ENCODE data around the gene UNC5CL. TPM values are rescaled to one million over a fixed set of nuclear protein-coding genes. Genes with fewer than 3 reads are reported as not detected.
"Not testable (repeated sequence)": the region's sequence is repeated elsewhere in the genome, so short reads cannot be mapped to it uniquely, and the experiment has no call there.

UNC5CL gene
- total and polyA plus RNA-seq, 8 donors = 2.3 to 84.8 (median 13.1) TPM

DNA sequence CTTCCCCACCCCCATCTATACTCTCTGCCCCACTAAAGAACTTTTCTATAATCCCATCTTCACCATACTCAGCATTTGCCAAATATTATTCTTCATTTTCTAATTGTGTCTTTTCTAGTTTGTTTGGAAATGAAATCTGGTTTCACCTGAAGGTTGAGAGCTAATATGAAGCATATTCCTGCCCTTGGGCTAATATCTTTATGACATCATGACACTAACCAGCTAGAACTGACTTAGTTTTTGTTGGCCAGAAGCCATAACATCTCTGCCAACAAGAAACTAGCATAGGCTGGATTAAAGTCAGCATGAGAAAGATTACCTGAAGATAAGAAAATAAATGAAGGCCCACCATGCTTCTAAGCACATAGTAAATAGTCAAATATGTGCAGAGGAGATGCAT is 16.7 kb downstream of the UNC5CL start:
- no peak overlapping the region for H3K4me3 ChIP-seq
- no peaks in the 10 kb centered on the region for H3K36me3 ChIP-seq
- TF ChIP-seq EP300 (IDR thresholded peaks at IDR 0.05) = no peak
- no peak for TF ChIP-seq POLR2A (IDR thresholded peaks at IDR 0.05)
- TF ChIP-seq, protein P1, sequence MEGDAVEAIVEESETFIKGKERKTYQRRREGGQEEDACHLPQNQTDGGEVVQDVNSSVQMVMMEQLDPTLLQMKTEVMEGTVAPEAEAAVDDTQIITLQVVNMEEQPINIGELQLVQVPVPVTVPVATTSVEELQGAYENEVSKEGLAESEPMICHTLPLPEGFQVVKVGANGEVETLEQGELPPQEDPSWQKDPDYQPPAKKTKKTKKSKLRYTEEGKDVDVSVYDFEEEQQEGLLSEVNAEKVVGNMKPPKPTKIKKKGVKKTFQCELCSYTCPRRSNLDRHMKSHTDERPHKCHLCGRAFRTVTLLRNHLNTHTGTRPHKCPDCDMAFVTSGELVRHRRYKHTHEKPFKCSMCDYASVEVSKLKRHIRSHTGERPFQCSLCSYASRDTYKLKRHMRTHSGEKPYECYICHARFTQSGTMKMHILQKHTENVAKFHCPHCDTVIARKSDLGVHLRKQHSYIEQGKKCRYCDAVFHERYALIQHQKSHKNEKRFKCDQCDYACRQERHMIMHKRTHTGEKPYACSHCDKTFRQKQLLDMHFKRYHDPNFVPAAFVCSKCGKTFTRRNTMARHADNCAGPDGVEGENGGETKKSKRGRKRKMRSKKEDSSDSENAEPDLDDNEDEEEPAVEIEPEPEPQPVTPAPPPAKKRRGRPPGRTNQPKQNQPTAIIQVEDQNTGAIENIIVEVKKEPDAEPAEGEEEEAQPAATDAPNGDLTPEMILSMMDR (IDR thresholded peaks at IDR 0.05) = no peak
- TF ChIP-seq POLR2AphosphoS5 (IDR thresholded peaks at IDR 0.05) = no peak
- H3K4me1 ChIP-seq = peaks cover 3 to 23% (median 12%) of the 10 kb centered on the region in 4 donors
- no peak overlapping the region for H3K27ac ChIP-seq
- H3K27me3 ChIP-seq = no peaks in the 10 kb centered on the region
- peak in 1 of 2 donors; percentile 52 for DNase-seq
- H3K9me3 ChIP-seq = peaks cover 0 to 4% (median 0%) of the 10 kb centered on the region in 4 donors
- intact Hi-C loops (cut with DNase I; ENCODE audit: low total_unique reads) = loop anchor here (10.0 kb wide), 1 partner anchor 107 kb away; no protein-coding TSS in a partner anchor

DNA sequence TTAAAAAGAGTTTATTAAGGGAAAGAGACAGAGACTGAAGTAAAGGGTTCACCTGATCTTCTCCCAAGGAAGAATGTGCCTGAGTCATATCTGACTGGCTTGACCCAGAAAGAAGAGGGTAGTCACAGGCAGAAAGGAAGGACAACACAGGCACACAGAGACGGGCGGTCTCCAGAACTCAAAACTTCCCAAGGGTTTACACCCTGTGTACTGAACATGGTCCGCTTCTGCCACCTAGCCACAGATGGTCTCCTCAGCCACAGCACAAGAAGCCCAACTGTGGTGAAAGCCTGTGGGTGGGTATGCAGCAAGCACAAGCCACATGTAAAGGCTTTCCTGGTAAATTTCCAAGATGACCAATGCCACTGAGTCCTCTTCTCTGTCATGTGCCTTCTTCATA is 17.2 kb downstream of the UNC5CL start:
- no peak overlapping the region for H3K4me3 ChIP-seq
- H3K4me1 ChIP-seq = peaks cover 0 to 18% (median 9%) of the 10 kb centered on the region in 4 donors
- peaks cover 0 to 4% (median 0%) of the 10 kb centered on the region in 4 donors for H3K9me3 ChIP-seq
- WGBS, 5 donors = 50 to 85% (median 64%) methylated on average over 3 of the region's 3 CpGs
- intact Hi-C loops (cut with DNase I; ENCODE audit: low total_unique reads) = loop anchor here (10.0 kb wide), 1 partner anchor 107 kb away; no protein-coding TSS in a partner anchor
- peak in 1 of 2 donors; percentile 82 for DNase-seq
- no peak overlapping the region for H3K27ac ChIP-seq
- TF ChIP-seq EP300 (IDR thresholded peaks at IDR 0.05) = no peak
- TF ChIP-seq, protein P1 (IDR thresholded peaks at IDR 0.05) = peak in 2 of 7 experiments; percentile 14 to 39
- no peaks in the 10 kb centered on the region for H3K27me3 ChIP-seq
- no peaks in the 10 kb centered on the region for H3K36me3 ChIP-seq

DNA sequence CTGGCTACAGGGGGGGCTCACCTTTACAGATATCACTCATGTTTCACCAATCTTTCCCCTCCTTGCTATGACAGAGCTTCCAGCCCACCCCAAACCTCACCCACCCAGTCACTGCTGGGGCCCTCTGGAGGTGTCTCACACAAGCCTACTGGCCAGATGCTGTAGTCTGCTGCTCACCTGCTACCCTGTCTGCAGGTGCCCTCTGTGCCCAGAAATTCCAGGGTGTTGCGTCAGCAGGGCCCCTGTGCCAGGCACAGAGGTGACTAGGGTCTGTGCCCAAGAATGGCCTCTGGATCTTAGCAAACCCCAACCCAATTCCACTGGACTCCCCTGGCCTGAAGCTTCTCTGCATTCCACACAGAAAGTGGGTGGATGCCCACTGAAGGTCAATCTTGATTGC is 21.4 kb downstream of the UNC5CL start:
- no peak overlapping the region for H3K27ac ChIP-seq
- peaks cover 3 to 8% (median 5%) of the 10 kb centered on the region in 4 donors for H3K4me1 ChIP-seq
- no peaks in the 10 kb centered on the region for H3K36me3 ChIP-seq
- no peaks in the 10 kb centered on the region for H3K27me3 ChIP-seq
- intact Hi-C loops (cut with DNase I; ENCODE audit: low total_unique reads) = no loop called here
- TF ChIP-seq EP300 (IDR thresholded peaks at IDR 0.05) = no peak
- TF ChIP-seq POLR2A (IDR thresholded peaks at IDR 0.05) = no peak
- TF ChIP-seq, protein P1 (IDR thresholded peaks at IDR 0.05) = no peak
- no peak for TF ChIP-seq POLR2AphosphoS5 (IDR thresholded peaks at IDR 0.05)
- WGBS, 5 donors = 89 to 100% (median 94%) methylated on average over 1 of the region's 1 CpG
- H3K9me3 ChIP-seq = peaks cover 0 to 4% (median 0%) of the 10 kb centered on the region in 4 donors
- no peak for DNase-seq
- H3K4me3 ChIP-seq = no peak overlapping the region

DNA sequence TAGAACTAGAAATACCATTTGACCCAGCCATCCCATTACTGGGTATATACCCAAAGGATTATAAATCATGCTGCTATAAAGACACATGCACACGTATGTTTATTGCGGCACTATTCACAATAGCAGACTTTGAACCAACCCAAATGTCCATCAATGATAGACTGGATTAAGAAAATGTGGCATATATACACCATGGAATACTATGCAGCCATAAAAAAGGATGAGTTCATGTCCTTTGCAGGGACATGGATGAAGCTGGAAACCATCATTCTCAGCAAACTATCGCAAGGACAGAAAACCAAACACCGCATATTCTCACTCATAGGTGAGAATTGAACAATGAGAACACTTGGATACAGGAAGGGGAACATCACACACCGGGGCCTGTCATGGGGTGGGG is 23.2 kb downstream of the UNC5CL start:
- H3K9me3 ChIP-seq; H3K4me3 ChIP-seq; H3K27ac ChIP-seq; DNase-seq; H3K4me1 ChIP-seq; intact Hi-C loops (cut with DNase I; ENCODE audit: low total_unique reads); H3K36me3 ChIP-seq; H3K27me3 ChIP-seq: not testable (repeated sequence)
- 92 to 100% (median 96%) methylated on average over 4 to 5 of the region's 5 CpGs for WGBS, 5 donors

DNA sequence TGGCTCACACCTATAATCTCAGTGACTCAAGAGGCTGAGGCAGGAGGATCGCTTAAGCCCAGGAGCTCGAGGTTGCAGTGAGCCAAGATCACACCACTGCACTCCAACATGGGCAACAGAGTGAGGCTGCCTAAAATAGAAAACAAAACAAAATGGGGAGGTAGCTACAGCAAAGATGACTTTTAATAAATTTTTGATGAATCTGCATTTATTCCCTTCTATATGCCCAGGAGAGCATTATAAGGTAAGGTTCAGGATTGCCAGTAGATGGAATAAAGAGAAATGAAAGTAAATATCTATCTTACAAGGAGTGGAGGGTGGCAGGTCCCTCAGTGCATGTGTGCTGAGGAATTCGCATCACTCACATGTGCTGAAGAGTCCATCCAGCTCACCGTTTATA is 24.2 kb downstream of the UNC5CL start:
- Histone ChIP-seq H3K4me1 (peaks cover 0 to 6% (median 3%) of the 10 kb centered on the region in 4 donors), H3K9me3 (peaks cover 0 to 4% (median 0%) of the 10 kb centered on the region in 4 donors), H3K4me3 (no peak overlapping the region), H3K27me3 (no peaks in the 10 kb centered on the region), H3K27ac (no peak overlapping the region), H3K36me3 (no peaks in the 10 kb centered on the region)
- TF ChIP-seq POLR2A (IDR thresholded peaks at IDR 0.05) (no peak), POLR2AphosphoS5 (IDR thresholded peaks at IDR 0.05) (no peak), EP300 (IDR thresholded peaks at IDR 0.05) (no peak)
- TF ChIP-seq, protein P1 (IDR thresholded peaks at IDR 0.05) = no peak
- whole genome bisulfite sequencing, 5 donors = 81 to 93% (median 91%) methylated on average over 4 of the region's 4 CpGs
- DNase-seq = no peak
- intact Hi-C loops (cut with DNase I; ENCODE audit: low total_unique reads) = no loop called here
